Measurements from ENCODE around the gene PSMC3IP.
"Not testable (repeated sequence)": the region's sequence is repeated elsewhere in the genome, so short reads cannot be mapped to it uniquely, and the experiment has no call there.

PSMC3IP gene

GRCh38 chr17:42577532-42578281 lies at the start of gene PSMC3IP:
Gene PSMC3IP (minus strand): TSS chr17:42577729. CDS start chr17:42577686, 43 bp downstream.
- peak; percentile 86 for DNase-seq

- no peak for DNase-seq
These were observed 46.4 kb upstream of the PSMC3IP start for GRCh38 chr17:42623732-42624596.

- DNase-seq, result no peak
These were observed 45.7 kb upstream of the PSMC3IP start for GRCh38 chr17:42623271-42623670.

- DNase-seq, result not testable (repeated sequence)
These were observed 44.5 kb upstream of the PSMC3IP start for GRCh38 chr17:42621987-42622386.

- no peak for DNase-seq
These were observed 41.1 kb upstream of the PSMC3IP start for GRCh38 chr17:42618442-42619150.

GRCh38 chr17:42617956-42618431 lies 40.5 kb upstream of the PSMC3IP start:
- DNase-seq, result no peak

- DNase-seq, result no peak
These were observed 36.3 kb upstream of the PSMC3IP start for GRCh38 chr17:42613699-42614295.

- DNase-seq, result no peak
These were observed 34.5 kb upstream of the PSMC3IP start for GRCh38 chr17:42612013-42612412.

- not testable (repeated sequence) for DNase-seq
These were observed 32.6 kb upstream of the PSMC3IP start for GRCh38 chr17:42609814-42610801.

- DNase-seq, result peak; percentile 96
These were observed 31.8 kb upstream of the PSMC3IP start, which contains the start of the genes RETREG3 and TUBG1 for GRCh38 chr17:42609182-42609813. Gene RETREG3 (minus strand): TSS chr17:42609374. CDS start chr17:42609324, 50 bp downstream. Gene TUBG1 (plus strand): TSS chr17:42609683. CDS start chr17:42609738, 55 bp downstream.

- DNase-seq, result no peak
These were observed 31.0 kb upstream of the PSMC3IP start for GRCh38 chr17:42608305-42609181.

- no peak for DNase-seq
These were observed 30.2 kb upstream of the PSMC3IP start for GRCh38 chr17:42607769-42608168.

- DNase-seq, result no peak
These were observed 25.8 kb upstream of the PSMC3IP start for GRCh38 chr17:42603318-42603717.

GRCh38 chr17:42598905-42599304 lies 21.4 kb upstream of the PSMC3IP start:
- no peak for DNase-seq

GRCh38 chr17:42596386-42596785 lies 18.9 kb upstream of the PSMC3IP start:
- DNase-seq, result no peak

- no peak for DNase-seq
These were observed 13.9 kb upstream of the PSMC3IP start for GRCh38 chr17:42591411-42591810.

- DNase-seq, result no peak
These were observed 13.4 kb upstream of the PSMC3IP start for GRCh38 chr17:42590886-42591285.

- DNase-seq, result no peak
These were observed 9.1 kb upstream of the PSMC3IP start for GRCh38 chr17:42586514-42587230.

GRCh38 chr17:42585353-42585752 lies 7.8 kb upstream of the PSMC3IP start:
- no peak for DNase-seq

All from KG1 (cell line).